GM12873 (cell line): Measurements from ENCODE around the gene PEF1.
A peak's percentile ranks its signal among the peaks of the same experiment; 100 is the strongest.

Experiments used
- CTCF ChIP-seq: IDR thresholded peaks from 2 replicates; pipeline ENCODE4 v1.5.1; 2012; ENCODE audit warnings: low read depth, mild to moderate bottlenecking, moderate library complexity, low read length, control low read depth; ENCODE audit not compliant: insufficient read depth; ENCODE audit errors: missing control alignments

Gene PEF1

GRCh38 chr1:31671561-31672201 is 27.0 kb upstream of the PEF1 start:
- no peak for TF ChIP-seq CTCF

GRCh38 chr1:31671147-31671546 is 26.5 kb upstream of the PEF1 start:
- TF ChIP-seq CTCF = no peak

- no peak for TF ChIP-seq CTCF
These were observed 25.9 kb upstream of the PEF1 start for GRCh38 chr1:31670593-31670964.

- peak; percentile 23 for TF ChIP-seq CTCF
These were observed 25.3 kb upstream of the PEF1 start for GRCh38 chr1:31669786-31670592.

- TF ChIP-seq CTCF = no peak
These were observed 24.7 kb upstream of the PEF1 start for GRCh38 chr1:31669433-31669785.

- no peak for TF ChIP-seq CTCF
These were observed 23.7 kb upstream of the PEF1 start for GRCh38 chr1:31668303-31668883.

- no peak for TF ChIP-seq CTCF
These were observed 22.5 kb upstream of the PEF1 start for GRCh38 chr1:31667065-31667785.
